Body of pancreas (tissue), 4 donors: ENCODE results near the gene SEM1. TPM values are rescaled to one million over a fixed set of nuclear protein-coding genes. Genes with fewer than 3 reads are reported as not detected.
"Not testable (repeated sequence)": the region's sequence is repeated elsewhere in the genome, so short reads cannot be mapped to it uniquely, and the experiment has no call there.

Experiments used
- ATAC-seq: fragments of 150-250 bp; one replicate; pipeline ENCODE4 v1.9.1; 2016
- DNase-seq, 4 donors: peaks; one replicate each; pipeline ENCODE4 v3.0.0-alpha.2; 2019
- H3K27ac ChIP-seq, 4 donors: fragments of 200-600 bp; sonication (generic); 1 replicate in 3 of 4; 2 replicates in 1 of 4; pipeline versions ENCODE4 v1.5.1 to v1.6.1; 2016 to 2019; ENCODE audit warnings: mild to moderate bottlenecking in 1 of 4, mixed read lengths in 1 of 4, moderate library complexity in 1 of 4
- H3K27me3 ChIP-seq, 2 donors: fragments of 200-600 bp; sonication (generic); one replicate each; pipeline ENCODE4 v1.6.0; 2016; ENCODE audit warnings: mild to moderate bottlenecking in 1 of 2
- H3K36me3 ChIP-seq, 2 donors: fragments of 200-600 bp; sonication (generic); replicated peaks in 1 of 2; 2 replicates each; pipeline ENCODE4 v1.5.1; 2016; ENCODE audit warnings: low read depth in 2 of 2; ENCODE audit not compliant: insufficient read depth in 1 of 2
- H3K4me1 ChIP-seq: fragments of 200-600 bp; sonication (generic); one replicate; pipeline ENCODE4 v1.6.0; 2016
- H3K4me3 ChIP-seq, 2 donors: fragments of 200-600 bp; sonication (generic); 1 replicate in 1 of 2; 2 replicates in 1 of 2; pipeline ENCODE4 v1.5.1; 2016 to 2019
- H3K9me3 ChIP-seq, 3 donors: fragments of 200-600 bp; sonication (generic); 1 replicate in 2 of 3; 2 replicates in 1 of 3; pipeline ENCODE4 v1.5.1; 2016
- CTCF ChIP-seq, 7 experiments: fragments of 450-650 bp in 4 of 7; fragments of 200-600 bp in 3 of 7; sonication (generic) in 3 of 7; IDR thresholded peaks; one replicate each; pipeline ENCODE4 v1.5.1; 2016 to 2019; ENCODE audit warnings: antibody characterized with exemption in 7 of 7
- POLR2A ChIP-seq, 3 donors: fragments of 450-650 bp; IDR thresholded peaks; one replicate each; pipeline ENCODE4 v1.6.1; 2016; ENCODE audit warnings: antibody characterized with exemption in 3 of 3, mild to moderate bottlenecking in 2 of 3
- WGBS, 2 donors: methylation state at CpG; one replicate each; pipeline ENCODE4 v1.1.5; 2017; 5-methylcytosine and 5-hydroxymethylcytosine counted together
- intact Hi-C: fragments of 100-400 bp; cut with DNase I; formaldehyde crosslinking; loops from one replicate; pipeline ENCODE4 v1.15.1; 2023
- total RNA-seq, 2 donors: library from RNA; depleted of rRNA; stranded (reverse); fragments of >200 nt; gene quantifications; one replicate each; pipeline ENCODE4 v1.1.0, GENCODE V29; 2016

The SEM1 gene
- total RNA-seq, 2 donors from 2014 or later: 6.6 to 19.7 TPM

DNA sequence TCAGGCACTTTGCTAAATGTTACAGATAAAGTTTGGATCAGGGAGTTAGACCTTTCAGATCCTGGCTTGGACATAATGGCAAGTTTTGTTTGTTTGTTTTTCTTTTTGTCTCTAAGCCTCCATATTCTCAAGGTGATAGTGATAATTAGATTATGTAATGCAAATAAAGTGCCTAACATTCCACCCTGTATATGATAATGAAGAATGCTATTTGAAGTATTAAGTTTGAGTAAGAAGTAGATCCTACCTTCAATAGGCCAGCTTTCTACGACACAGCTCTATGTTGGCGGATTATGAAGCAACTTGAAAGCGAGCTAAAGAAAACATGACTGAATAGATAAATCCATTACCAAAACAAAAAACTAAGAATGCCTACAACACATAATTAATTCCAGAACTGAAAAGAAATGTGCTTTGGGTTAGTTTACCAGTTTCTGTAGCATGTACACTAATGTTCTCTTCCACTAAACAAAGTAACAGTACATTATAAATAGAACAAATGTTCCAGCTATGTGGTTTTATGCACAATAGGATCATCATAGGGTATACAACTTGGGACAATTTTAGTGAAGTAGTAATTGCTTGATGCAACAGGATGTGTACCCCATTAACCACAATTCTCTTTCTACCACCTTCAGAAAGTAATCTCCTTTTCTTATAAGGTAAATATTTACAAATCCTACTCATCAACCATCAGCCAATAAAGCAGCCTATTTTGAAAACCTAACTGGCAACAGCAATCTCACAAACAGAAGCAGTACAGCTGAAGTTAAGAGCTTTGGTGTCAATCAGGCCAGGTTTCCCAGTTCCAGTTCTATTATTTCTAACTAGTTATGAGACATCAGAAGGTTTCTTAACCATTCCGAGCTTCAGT is 1.5 kb downstream of the SEM1 start:
- no peaks in the 10 kb centered on the region for H3K36me3 ChIP-seq
- no peak for DNase-seq
- TF ChIP-seq POLR2A (IDR thresholded peaks at IDR 0.05) (no peak), CTCF (IDR thresholded peaks at IDR 0.05) (no peak)
- no peak for ATAC-seq
- no peak overlapping the region for H3K4me3 ChIP-seq
- peaks cover 23% of the 10 kb centered on the region for H3K4me1 ChIP-seq
- H3K27me3 ChIP-seq: no peaks in the 10 kb centered on the region
- intact Hi-C loops: no loop called here
- no peaks in the 10 kb centered on the region for H3K9me3 ChIP-seq
- no peak overlapping the region for H3K27ac ChIP-seq
- WGBS, 2 donors: 87 to 88% methylated on average over 4 of the region's 4 CpGs

DNA sequence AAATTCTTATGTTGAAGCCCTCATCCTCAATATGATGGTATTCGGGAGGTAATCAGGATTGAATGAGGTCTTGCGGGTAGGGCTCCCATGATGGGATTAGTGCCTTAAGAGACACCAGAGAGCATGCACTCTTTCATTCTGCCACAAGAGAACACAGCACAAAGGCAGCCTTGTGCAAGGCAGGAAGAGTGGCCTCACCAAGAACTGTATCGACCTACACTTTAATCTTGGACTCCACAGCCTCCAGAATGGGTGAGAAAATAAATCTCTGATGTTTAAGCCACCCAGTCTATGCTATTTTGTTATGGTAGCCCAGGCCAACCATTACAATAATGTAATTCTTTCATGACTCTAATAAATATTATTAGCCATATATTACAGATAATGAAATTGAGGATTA is 8.4 kb downstream of the SEM1 start:
- intact Hi-C loops: no loop called here
- Histone ChIP-seq H3K4me3 (no peak overlapping the region), H3K9me3 (no peaks in the 10 kb centered on the region), H3K4me1 (peaks cover 15% of the 10 kb centered on the region), H3K27me3 (no peaks in the 10 kb centered on the region), H3K36me3 (no peaks in the 10 kb centered on the region), H3K27ac (no peak overlapping the region)
- ATAC-seq (no peak), DNase-seq (no peak)
- 83 to 87% methylated on average over 3 of the region's 3 CpGs for WGBS, 2 donors
- TF ChIP-seq CTCF (IDR thresholded peaks at IDR 0.05): no peak
- TF ChIP-seq POLR2A (IDR thresholded peaks at IDR 0.05): no peak

GRCh38 chr7:96700516-96700915 is 9.1 kb downstream of the SEM1 start:
- 96 to 98% methylated on average over 2 of the region's 2 CpGs for WGBS, 2 donors
- ATAC-seq (no peak), DNase-seq (no peak)
- intact Hi-C loops: no loop called here
- no peaks in the 10 kb centered on the region for H3K27me3 ChIP-seq
- no peaks in the 10 kb centered on the region for H3K36me3 ChIP-seq
- no peak overlapping the region for H3K27ac ChIP-seq
- TF ChIP-seq POLR2A (IDR thresholded peaks at IDR 0.05) (no peak), CTCF (IDR thresholded peaks at IDR 0.05) (no peak)
- peaks cover 19% of the 10 kb centered on the region for H3K4me1 ChIP-seq
- no peak overlapping the region for H3K4me3 ChIP-seq
- H3K9me3 ChIP-seq: no peaks in the 10 kb centered on the region

- ATAC-seq (no peak), DNase-seq (no peak)
- Histone ChIP-seq H3K36me3 (no peaks in the 10 kb centered on the region), H3K27me3 (no peaks in the 10 kb centered on the region), H3K4me3 (no peak overlapping the region), H3K27ac (no peak overlapping the region), H3K9me3 (no peaks in the 10 kb centered on the region), H3K4me1 (peaks cover 19% of the 10 kb centered on the region)
- TF ChIP-seq CTCF (IDR thresholded peaks at IDR 0.05) (no peak), POLR2A (IDR thresholded peaks at IDR 0.05) (no peak)
- intact Hi-C loops: no loop called here
- 86% methylated on average over 4 of the region's 4 CpGs for WGBS, 2 donors
Observed at GRCh38 chr7:96699219-96699871, 10.3 kb downstream of the SEM1 start.

DNA sequence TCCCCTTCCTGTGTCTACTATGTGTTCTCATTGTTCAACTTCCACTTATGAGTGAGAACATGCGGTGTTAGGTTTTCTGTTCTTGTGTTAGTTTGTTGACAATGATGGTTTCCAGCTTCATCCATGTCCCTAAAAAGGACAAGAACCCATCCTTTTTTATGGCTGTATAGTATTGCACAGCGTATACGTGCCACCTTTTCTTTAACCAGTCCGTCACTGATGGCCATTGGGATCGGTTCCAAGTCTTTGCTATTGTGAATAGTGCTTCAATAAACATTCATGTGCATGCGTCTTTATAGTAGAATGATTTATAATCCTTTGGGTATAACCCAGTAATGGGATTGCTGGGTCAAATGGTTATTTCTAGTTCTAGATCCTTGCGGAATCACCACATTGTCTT is 11.2 kb downstream of the SEM1 start:
- H3K9me3 ChIP-seq, ATAC-seq, intact Hi-C loops, H3K36me3 ChIP-seq, DNase-seq, H3K27ac ChIP-seq, H3K27me3 ChIP-seq, H3K4me3 ChIP-seq: not testable (repeated sequence)
- 93 to 96% methylated on average over 7 of the region's 7 CpGs for WGBS, 2 donors
- peaks cover 19% of the 10 kb centered on the region for H3K4me1 ChIP-seq
